PFSK-1 (cell line): Measurements from ENCODE around the gene LDLRAD4.

Source experiments
- FOXP2 ChIP-seq: optimal IDR thresholded peaks from 2 replicates; pipeline ENCODE3; 2011; ENCODE audit warnings: borderline replicate concordance, control low read depth, inconsistent platforms; ENCODE audit not compliant: insufficient read depth; ENCODE audit errors: extremely low read length, extremely low read depth
- POLR2AphosphoS5 ChIP-seq: IDR thresholded peaks from 2 replicates; pipeline ENCODE4 v1.6.1; 2012; ENCODE audit warnings: low read depth, mild to moderate bottlenecking, control low read depth, low read length, moderate library complexity
- SIN3A ChIP-seq: IDR thresholded peaks from 2 replicates; pipeline ENCODE4 v1.6.1; 2012; ENCODE audit warnings: mild to moderate bottlenecking, low read length, moderate library complexity, borderline replicate concordance; ENCODE audit not compliant: insufficient read depth
- TAF1 ChIP-seq: IDR thresholded peaks from 2 replicates; pipeline ENCODE4 v1.6.1; 2012; ENCODE audit warnings: low read length, control low read depth, borderline replicate concordance; ENCODE audit not compliant: insufficient read depth
- TF ChIP-seq, protein P1 (sequence below), 2 experiments: IDR thresholded peaks; 2 replicates each; pipeline versions ENCODE4 v1.6.1 to v1.8.0; 2011 to 2012; ENCODE audit warnings: low read depth in 2 of 2, low read length in 2 of 2, control low read depth in 1 of 2, inconsistent platforms in 1 of 2, mild to moderate bottlenecking in 1 of 2, moderate library complexity in 1 of 2; ENCODE audit not compliant: insufficient read depth in 1 of 2

DNA sequence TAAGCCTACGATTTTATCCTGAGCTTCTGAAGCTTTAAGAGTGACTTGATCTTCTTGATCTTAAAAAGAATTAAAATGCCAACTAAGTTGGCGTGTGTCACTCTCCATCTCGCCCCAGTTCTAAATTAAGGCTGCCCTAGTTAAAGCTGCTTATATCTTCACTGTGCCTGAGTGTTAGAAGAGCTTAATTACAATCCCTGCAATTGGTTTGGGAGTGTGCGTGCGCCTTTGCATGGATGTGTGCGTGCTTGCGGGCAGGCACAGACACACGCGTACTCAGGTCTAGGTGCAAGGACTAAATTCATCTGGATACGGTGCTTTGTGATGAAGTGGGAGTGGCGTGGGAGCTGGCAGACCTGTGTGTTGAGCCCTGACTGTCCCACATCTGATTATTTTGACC is 306.3 kb downstream of the LDLRAD4 start:
- TF ChIP-seq POLR2AphosphoS5 = no peak
- TF ChIP-seq TAF1 = no peak
- TF ChIP-seq, protein P1, sequence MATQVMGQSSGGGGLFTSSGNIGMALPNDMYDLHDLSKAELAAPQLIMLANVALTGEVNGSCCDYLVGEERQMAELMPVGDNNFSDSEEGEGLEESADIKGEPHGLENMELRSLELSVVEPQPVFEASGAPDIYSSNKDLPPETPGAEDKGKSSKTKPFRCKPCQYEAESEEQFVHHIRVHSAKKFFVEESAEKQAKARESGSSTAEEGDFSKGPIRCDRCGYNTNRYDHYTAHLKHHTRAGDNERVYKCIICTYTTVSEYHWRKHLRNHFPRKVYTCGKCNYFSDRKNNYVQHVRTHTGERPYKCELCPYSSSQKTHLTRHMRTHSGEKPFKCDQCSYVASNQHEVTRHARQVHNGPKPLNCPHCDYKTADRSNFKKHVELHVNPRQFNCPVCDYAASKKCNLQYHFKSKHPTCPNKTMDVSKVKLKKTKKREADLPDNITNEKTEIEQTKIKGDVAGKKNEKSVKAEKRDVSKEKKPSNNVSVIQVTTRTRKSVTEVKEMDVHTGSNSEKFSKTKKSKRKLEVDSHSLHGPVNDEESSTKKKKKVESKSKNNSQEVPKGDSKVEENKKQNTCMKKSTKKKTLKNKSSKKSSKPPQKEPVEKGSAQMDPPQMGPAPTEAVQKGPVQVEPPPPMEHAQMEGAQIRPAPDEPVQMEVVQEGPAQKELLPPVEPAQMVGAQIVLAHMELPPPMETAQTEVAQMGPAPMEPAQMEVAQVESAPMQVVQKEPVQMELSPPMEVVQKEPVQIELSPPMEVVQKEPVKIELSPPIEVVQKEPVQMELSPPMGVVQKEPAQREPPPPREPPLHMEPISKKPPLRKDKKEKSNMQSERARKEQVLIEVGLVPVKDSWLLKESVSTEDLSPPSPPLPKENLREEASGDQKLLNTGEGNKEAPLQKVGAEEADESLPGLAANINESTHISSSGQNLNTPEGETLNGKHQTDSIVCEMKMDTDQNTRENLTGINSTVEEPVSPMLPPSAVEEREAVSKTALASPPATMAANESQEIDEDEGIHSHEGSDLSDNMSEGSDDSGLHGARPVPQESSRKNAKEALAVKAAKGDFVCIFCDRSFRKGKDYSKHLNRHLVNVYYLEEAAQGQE (IDR thresholded peaks at IDR 0.05; ENCODE audit: insufficient read depth in 1 of 2, low read depth in 2 of 2, low read length in 2 of 2) = no peak
- TF ChIP-seq FOXP2 = no peak
- no peak for TF ChIP-seq SIN3A
